ENCODE results near the gene KCNQ1. TPM values are rescaled to one million over a fixed set of nuclear protein-coding genes. Genes with fewer than 3 reads are reported as not detected.

Gene KCNQ1
- total and polyA plus RNA-seq, 2 of the 13 experiments (the other 11 are each of a cell fraction or from before 2014, with no cell fraction given) = 0.02 to 0.08 TPM

- no peak for TF ChIP-seq ZNF556 (CRISPR knock-in tag; IDR thresholded peaks at IDR 0.05; ENCODE audit: borderline replicate concordance)
- TF ChIP-seq ZC3H4 (CRISPR knock-in tag; IDR thresholded peaks at IDR 0.05; ENCODE audit: borderline replicate concordance) = peak; percentile 92; the same call in 1 of the 2 replicates
- TF ChIP-seq RAD51 (IDR thresholded peaks at IDR 0.05; ENCODE audit: borderline replicate concordance) = no peak
- TF ChIP-seq, protein P1, sequence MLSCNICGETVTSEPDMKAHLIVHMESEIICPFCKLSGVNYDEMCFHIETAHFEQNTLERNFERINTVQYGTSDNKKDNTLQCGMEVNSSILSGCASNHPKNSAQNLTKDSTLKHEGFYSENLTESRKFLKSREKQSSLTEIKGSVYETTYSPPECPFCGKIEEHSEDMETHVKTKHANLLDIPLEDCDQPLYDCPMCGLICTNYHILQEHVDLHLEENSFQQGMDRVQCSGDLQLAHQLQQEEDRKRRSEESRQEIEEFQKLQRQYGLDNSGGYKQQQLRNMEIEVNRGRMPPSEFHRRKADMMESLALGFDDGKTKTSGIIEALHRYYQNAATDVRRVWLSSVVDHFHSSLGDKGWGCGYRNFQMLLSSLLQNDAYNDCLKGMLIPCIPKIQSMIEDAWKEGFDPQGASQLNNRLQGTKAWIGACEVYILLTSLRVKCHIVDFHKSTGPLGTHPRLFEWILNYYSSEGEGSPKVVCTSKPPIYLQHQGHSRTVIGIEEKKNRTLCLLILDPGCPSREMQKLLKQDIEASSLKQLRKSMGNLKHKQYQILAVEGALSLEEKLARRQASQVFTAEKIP (CRISPR knock-in tag; IDR thresholded peaks at IDR 0.05; ENCODE audit: borderline replicate concordance) = no peak
- TF ChIP-seq ZNF382 (CRISPR knock-in tag; IDR thresholded peaks at IDR 0.05; ENCODE audit: borderline replicate concordance) = no peak
Observed at GRCh38 chr11:2729841-2730240, 285.0 kb downstream of the KCNQ1 start (continued).

- Histone ChIP-seq H3K27me3 (ENCODE audit: control insufficient read depth in 1 of 2, insufficient read depth in 2 of 2, low read length in 2 of 2) (no peaks in the 10 kb centered on the region), H3K4me2 (ENCODE audit: low read depth, low read length) (peak overlapping the region; percentile 96), H3K9ac (ENCODE audit: insufficient read depth, low read depth, low read length) (peak overlapping the region; percentile 96), H2AFZ (ENCODE audit: low read length) (no peak overlapping the region), H3K4me3 (replicated peaks in 1 of 3; ENCODE audit: insufficient read depth in 1 of 3, low read depth in 2 of 3, low read length in 3 of 3) (peak overlapping the region; percentile 61 to 82 (median 77)), H3K79me2 (ENCODE audit: insufficient read depth, low read length) (peaks cover 54% of the 10 kb centered on the region), H3K36me3 (replicated peaks in 1 of 2; ENCODE audit: control insufficient read depth in 1 of 2, insufficient read depth in 2 of 2, low read length in 2 of 2) (no peaks in the 10 kb centered on the region), H3K9me3 (ENCODE audit: low read length) (no peaks in the 10 kb centered on the region), H3K27ac (ENCODE audit: extremely low read length, insufficient read depth, low read length) (peak overlapping the region; percentile 99), H4K20me1 (ENCODE audit: insufficient read depth, low read length) (no peaks in the 10 kb centered on the region), H3K4me1 (ENCODE audit: insufficient read depth, low read length) (peaks cover 85% of the 10 kb centered on the region)
- DNase-seq (ENCODE audit: low spot score) (peak; percentile 91), FAIRE-seq (peak; percentile 79), ATAC-seq (peak; percentile 42)
- BruUV-seq (replicated peaks) = no TSS peak
- in situ Hi-C loops (cut with HindIII; ENCODE audit: extremely low pct_ligation_motif_present, low pct_unique_long_range_greater_than_20kb) = loop anchor here (5.0 to 25.0 kb wide), 2 partner anchors 33 to 518 kb away; partner anchors contain the start of gene KCNQ1OT1
- intact Hi-C loops (cut with micrococcal nuclease; ENCODE audit: unreplicated experiment) = loop anchor here (1.0 to 5.0 kb wide), 4 partner anchors 30 to 76 kb away; no protein-coding TSS in a partner anchor
- ChIA-PET CTCF (ENCODE audit: low intra/inter-chr PET ratio, low total read pairs) (no interaction called here), POLR2A (interaction anchor here (0.6 to 10.7 kb wide), 23 partner anchors 11 to 519 kb away, joined by 3 to 201 read pairs (median 7); partner anchors contain the start of gene KCNQ1OT1)
- 3% methylated on average over 15 of the region's 16 CpGs for WGBS (ENCODE audit: low lambda C conversion rate)
- 0 out of 2 replicates have a peak, but pooled peaks have one; percentile 26 for TF ChIP-seq STAT6 (CRISPR knock-in tag; IDR thresholded peaks at IDR 0.05; ENCODE audit: borderline replicate concordance)
- TF ChIP-seq BATF2 (CRISPR knock-in tag; IDR thresholded peaks at IDR 0.05) = no peak
- TF ChIP-seq, protein P2, sequence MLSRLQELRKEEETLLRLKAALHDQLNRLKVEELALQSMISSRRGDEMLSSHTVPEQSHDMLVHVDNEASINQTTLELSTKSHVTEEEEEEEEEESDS (CRISPR knock-in tag; IDR thresholded peaks at IDR 0.05; ENCODE audit: borderline replicate concordance) = no peak
- TF ChIP-seq ARNTL (CRISPR knock-in tag; IDR thresholded peaks at IDR 0.05) = 0 out of 2 replicates have a peak, but pooled peaks have one; percentile 26
- TF ChIP-seq RAD21 (CRISPR knock-in tag; IDR thresholded peaks at IDR 0.05) = peak; percentile 37; the same call in 1 of the 2 replicates
- peak in 1 of 2 experiments; percentile 78; a peak in 1 of 4 replicates for TF ChIP-seq KLF16 (CRISPR knock-in tag; IDR thresholded peaks at IDR 0.05)
Observed at GRCh38 chr11:2730272-2731129, 285.7 kb downstream of the KCNQ1 start.

Measured in HepG2 (cell line).